Brain microvascular endothelial cell (primary cell): Measurements from ENCODE around the gene IL6R.
"Not testable (repeated sequence)": the region's sequence is repeated elsewhere in the genome, so short reads cannot be mapped to it uniquely, and the experiment has no call there.

Experiments used
- DNase-seq: peaks from one replicate; pipeline ENCODE4 v3.0.0-alpha.2; 2020
- H3K27ac ChIP-seq: fragments of 250-450 bp; sonication (Bioruptor Pico); 2 replicates; pipeline ENCODE4 v1.5.1; 2020; ENCODE audit warnings: mild to moderate bottlenecking, moderate library complexity
- H3K27me3 ChIP-seq: fragments of 250-450 bp; sonication (Bioruptor Pico); replicated peaks from 2 replicates; pipeline ENCODE4 v1.5.1; 2020; ENCODE audit warnings: mild to moderate bottlenecking
- H3K36me3 ChIP-seq: fragments of 250-450 bp; sonication (Bioruptor Pico); replicated peaks from 2 replicates; pipeline ENCODE4 v1.5.1; 2020; ENCODE audit warnings: mild to moderate bottlenecking
- H3K4me3 ChIP-seq: 2 replicates; pipeline ENCODE4 v1.5.1; 2011; ENCODE audit warnings: low read depth, mild to moderate bottlenecking, control low read depth, low read length, moderate library complexity
- in situ Hi-C: cut with HindIII; loops from 2 replicates; pipeline ENCODE4 v1.10.0; 2017; ENCODE audit warnings: low sequenced_read_pairs, low pct_ligation_motif_present
- TF ChIP-seq, protein P1 (sequence below): IDR thresholded peaks from 2 replicates; pipeline ENCODE4 v1.5.1; 2011; ENCODE audit warnings: low read depth, mild to moderate bottlenecking, moderate library complexity, low read length, control low read depth, inconsistent platforms; ENCODE audit errors: missing control alignments

Gene IL6R

DNA sequence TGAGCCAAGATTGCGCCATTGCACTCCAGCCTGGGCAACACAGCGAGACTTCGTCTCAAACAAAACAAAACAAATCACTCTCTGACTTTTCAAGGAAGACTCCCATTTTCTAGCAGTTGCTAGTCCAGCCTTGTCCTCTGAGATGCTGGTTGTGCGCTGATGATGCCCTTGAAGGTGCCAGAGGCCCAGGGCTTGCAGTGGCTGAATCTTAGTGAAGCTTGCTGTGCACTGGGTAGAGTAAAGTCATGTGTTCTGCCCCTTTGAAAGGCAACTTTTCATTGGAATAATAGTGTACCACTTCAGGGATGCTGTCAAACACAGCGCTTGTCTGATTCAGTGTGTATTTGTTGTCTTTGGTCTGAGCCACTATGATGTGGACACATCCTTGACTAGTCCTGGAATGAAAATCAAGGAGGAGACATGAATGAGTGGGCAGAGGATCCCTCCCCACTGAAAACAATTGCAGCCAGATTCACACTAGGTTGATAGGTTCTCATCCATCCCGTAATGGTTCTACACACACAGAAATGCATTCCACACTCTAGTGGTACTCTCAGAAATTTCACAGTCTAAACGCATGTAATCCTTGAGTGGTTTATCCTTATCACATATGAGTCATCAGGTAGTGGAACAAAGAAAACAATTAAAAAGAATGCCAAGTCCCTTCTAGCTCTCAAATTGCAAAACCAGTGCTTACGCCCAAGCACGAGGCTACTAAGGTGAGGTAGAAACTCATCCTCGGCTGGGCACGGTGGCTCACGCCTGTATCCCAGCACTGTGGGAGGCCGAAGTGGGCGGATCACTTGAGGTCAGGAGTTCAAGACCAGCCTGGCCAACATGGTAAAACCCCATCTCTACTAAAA is 79.0 kb downstream of the IL6R start:
- in situ Hi-C loops = no loop called here
- TF ChIP-seq, protein P1, sequence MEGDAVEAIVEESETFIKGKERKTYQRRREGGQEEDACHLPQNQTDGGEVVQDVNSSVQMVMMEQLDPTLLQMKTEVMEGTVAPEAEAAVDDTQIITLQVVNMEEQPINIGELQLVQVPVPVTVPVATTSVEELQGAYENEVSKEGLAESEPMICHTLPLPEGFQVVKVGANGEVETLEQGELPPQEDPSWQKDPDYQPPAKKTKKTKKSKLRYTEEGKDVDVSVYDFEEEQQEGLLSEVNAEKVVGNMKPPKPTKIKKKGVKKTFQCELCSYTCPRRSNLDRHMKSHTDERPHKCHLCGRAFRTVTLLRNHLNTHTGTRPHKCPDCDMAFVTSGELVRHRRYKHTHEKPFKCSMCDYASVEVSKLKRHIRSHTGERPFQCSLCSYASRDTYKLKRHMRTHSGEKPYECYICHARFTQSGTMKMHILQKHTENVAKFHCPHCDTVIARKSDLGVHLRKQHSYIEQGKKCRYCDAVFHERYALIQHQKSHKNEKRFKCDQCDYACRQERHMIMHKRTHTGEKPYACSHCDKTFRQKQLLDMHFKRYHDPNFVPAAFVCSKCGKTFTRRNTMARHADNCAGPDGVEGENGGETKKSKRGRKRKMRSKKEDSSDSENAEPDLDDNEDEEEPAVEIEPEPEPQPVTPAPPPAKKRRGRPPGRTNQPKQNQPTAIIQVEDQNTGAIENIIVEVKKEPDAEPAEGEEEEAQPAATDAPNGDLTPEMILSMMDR = no peak
- no peak overlapping the region for H3K4me3 ChIP-seq
- H3K27ac ChIP-seq = no peak overlapping the region
- H3K27me3 ChIP-seq = peaks cover under 1% of the 10 kb centered on the region
- no peaks in the 10 kb centered on the region for H3K36me3 ChIP-seq
- peak; percentile 77 for DNase-seq

DNA sequence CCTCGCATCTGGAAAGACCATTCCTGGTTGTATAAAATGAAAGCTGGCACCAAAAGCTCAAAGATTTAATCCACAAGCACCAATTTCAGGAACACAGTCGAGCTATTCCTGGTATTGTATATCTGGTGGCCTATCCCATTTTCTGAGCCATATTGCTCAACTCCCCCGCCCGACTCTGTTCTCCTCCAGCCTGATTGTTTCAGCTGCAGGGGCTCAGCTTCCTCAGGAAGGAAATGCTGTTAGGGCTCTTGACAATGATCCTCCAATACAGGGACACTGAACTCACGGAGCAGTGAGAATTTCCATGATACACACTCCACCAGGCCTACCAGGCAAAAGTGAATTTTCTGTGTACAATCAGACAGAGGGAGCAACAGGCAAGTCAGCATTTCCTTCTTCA is 80.0 kb downstream of the IL6R start:
- H3K4me3 ChIP-seq = no peak overlapping the region
- TF ChIP-seq, protein P1 = no peak
- H3K36me3 ChIP-seq = no peaks in the 10 kb centered on the region
- peaks cover 8% of the 10 kb centered on the region for H3K27me3 ChIP-seq
- DNase-seq = no peak
- in situ Hi-C loops = no loop called here
- no peak overlapping the region for H3K27ac ChIP-seq

DNA sequence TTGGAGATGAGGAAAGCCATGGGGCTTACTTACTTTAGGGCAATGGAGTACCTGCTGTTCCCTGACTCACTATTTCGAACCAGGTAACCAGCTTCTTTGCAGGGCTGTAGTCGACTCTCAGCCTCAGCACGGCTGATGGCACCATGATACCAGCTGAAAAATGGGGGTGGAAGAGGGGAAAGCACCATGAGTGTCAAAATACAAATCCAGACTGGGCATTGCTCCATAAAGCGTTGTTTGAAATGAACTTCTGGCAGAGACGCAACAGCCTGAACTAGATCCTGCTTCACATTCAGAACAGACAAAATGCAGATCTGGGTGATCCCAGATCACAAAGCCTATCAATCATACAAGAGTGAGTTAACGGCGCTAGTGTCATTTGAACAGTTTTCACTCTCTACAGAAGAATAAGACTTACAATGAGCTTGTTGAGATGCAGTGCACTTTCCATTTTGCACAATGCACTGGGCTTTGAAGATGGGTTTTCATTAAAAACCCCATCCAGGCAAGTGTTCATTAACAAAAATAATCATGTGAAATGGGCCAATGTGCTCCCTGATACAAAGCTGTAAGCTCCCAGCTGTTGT is 80.9 kb downstream of the IL6R start:
- no peak for DNase-seq
- TF ChIP-seq, protein P1 = no peak
- in situ Hi-C loops = no loop called here
- H3K27me3 ChIP-seq = peaks cover 15% of the 10 kb centered on the region
- H3K27ac ChIP-seq = no peak overlapping the region
- H3K4me3 ChIP-seq = no peak overlapping the region
- H3K36me3 ChIP-seq = no peaks in the 10 kb centered on the region

DNA sequence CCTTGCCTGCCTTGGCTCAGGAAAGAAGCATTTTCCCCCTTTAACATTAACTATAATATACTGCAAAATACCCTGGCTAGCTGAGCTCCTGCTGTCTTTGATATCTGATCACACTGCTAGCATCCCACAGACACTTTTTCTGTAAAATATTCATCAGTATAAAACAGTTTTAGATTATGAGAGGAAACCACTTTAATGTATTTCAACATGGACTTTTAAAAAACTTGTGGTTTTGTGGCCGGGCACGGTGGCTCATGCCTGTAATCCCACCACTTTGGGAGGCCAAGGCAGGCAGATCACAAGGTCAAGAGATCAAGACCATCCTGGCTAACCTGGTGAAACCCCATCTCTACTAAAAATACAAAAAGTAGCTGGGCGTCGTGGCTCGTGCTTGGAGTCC is 81.6 kb downstream of the IL6R start:
- H3K27ac ChIP-seq, H3K36me3 ChIP-seq, in situ Hi-C loops, H3K4me3 ChIP-seq, DNase-seq: not testable (repeated sequence)
- H3K27me3 ChIP-seq = peaks cover 22% of the 10 kb centered on the region

DNA sequence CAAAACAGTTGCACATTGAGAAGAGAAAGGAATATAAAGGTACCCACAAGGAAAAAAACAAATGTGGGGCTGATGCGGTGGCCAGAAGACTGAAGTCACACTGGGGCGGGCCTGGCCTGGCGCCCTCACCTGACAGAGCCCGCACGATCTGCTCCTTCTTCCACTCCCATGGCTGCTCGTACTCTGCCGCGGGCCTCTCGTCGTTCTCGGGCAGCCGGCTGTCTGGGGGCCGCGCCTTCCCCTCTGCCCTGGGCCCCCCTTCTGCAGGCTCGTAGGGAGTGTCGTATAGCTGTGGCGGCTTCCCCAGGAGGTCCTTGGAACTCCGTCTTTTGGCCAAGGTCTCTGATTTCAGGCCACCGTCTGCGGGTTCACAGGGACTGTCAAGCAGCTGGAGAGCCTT is 83.8 kb downstream of the IL6R start:
- Histone ChIP-seq H3K27ac (no peak overlapping the region), H3K27me3 (peaks cover 39% of the 10 kb centered on the region), H3K4me3 (no peak overlapping the region), H3K36me3 (no peaks in the 10 kb centered on the region)
- TF ChIP-seq, protein P1 = no peak
- DNase-seq = no peak
- in situ Hi-C loops = no loop called here

DNA sequence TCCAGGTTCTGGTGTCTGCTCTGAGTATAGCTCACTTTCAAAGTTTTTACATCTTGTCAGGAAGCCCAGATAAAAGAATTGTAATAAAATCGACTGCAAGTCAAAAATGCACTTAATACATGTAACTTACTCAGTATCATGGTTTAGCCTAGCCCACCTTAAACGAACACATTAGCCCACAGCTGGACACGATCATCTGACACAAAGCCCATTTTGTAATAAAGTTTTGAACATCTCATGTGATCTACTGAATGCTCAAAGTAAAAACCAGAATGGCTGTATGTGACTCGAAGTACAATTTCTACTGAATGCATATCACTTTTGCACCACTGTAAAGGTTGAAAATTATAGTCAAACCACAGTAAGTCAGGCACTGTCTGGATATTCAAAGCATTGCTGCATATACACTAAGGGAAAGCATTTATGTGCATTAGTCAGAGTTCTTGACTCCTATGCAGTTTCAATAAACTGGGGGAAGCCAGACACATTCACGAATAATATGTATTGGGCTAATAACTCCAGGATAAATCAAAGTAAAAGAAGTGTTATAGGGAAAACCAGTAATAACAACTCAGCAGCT is 84.6 kb downstream of the IL6R start:
- no peak for DNase-seq
- no peak overlapping the region for H3K27ac ChIP-seq
- no peak overlapping the region for H3K4me3 ChIP-seq
- TF ChIP-seq, protein P1 = no peak
- in situ Hi-C loops = no loop called here
- peaks cover 39% of the 10 kb centered on the region for H3K27me3 ChIP-seq
- H3K36me3 ChIP-seq = no peaks in the 10 kb centered on the region
